ENCODE data around the gene TTI1. TPM values are rescaled to one million over a fixed set of nuclear protein-coding genes. Genes with fewer than 3 reads are reported as not detected.
"Not testable (repeated sequence)": the region's sequence is repeated elsewhere in the genome, so short reads cannot be mapped to it uniquely, and the experiment has no call there.

TTI1 gene
- total RNA-seq, 2 donors from 2014 or later = 10.4 to 12.7 TPM

- intact Hi-C loops (cut with DNase I) = no loop called here
- no peak for DNase-seq (ENCODE audit: low spot score)
Observed at GRCh38 chr20:38023181-38024001, 9.9 kb downstream of the TTI1 start.

DNA sequence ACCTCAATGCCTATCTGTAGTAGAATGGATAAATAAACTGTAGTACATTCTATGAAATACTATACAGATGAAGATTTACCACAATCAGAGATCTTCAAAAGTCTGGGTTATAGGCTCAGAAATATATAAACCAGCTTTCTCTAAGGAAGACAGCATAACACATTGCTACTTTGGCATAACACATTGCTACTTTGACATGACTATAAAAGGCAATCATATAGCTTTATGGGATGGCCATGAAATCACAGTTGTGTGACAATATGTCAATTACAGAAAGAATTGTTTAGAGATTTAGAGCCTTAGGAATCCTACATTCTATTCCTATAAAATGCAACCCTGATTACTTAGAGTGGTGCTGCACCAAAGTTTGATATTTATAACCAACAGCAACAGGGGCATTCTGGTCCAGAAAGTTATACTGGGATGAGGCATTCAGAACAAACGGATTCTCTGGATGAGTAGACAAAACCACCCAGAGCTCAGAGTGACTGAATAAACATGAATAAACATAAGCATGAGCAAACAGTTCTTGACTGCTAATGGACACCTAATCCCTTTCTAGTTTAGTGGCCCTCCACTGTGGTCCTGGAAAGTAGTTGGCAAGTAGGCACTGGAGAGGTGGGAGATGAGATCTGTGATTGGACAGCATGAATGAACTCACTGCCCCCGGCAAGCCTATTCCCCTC lies 12.0 kb downstream of the TTI1 start:
- intact Hi-C loops (cut with DNase I) = no loop called here

DNA sequence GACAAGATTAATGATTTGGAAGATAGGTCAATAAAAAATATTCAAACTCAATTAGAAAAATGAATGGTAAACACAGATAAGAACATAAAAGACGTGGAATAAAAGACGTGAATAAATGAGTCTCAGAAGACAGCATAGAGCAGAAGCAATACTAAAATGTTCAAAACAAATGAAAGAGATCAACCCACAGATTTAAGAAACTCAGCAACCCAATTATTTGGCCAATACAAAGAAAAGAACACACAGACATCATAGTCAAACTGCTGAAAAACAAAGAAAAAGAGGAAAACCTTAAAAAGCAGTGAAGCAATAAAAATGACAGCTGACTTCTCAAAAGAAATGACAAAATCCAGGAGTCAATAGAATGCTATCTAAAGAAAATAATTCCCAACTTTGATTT lies 14.9 kb downstream of the TTI1 start:
- no peak for DNase-seq (ENCODE audit: low spot score)
- intact Hi-C loops (cut with DNase I) = no loop called here

More for the DNA sequence above, 12.0 kb downstream of the TTI1 start:
- no peak for DNase-seq (ENCODE audit: low spot score)

GRCh38 chr20:38017959-38018358 lies 15.3 kb downstream of the TTI1 start:
- intact Hi-C loops (cut with DNase I) = no loop called here
- DNase-seq (ENCODE audit: low spot score) = no peak

- DNase-seq (ENCODE audit: low spot score) = no peak
- intact Hi-C loops (cut with DNase I) = no loop called here
Observed at GRCh38 chr20:38013887-38014286, 19.4 kb downstream of the TTI1 start.

DNA sequence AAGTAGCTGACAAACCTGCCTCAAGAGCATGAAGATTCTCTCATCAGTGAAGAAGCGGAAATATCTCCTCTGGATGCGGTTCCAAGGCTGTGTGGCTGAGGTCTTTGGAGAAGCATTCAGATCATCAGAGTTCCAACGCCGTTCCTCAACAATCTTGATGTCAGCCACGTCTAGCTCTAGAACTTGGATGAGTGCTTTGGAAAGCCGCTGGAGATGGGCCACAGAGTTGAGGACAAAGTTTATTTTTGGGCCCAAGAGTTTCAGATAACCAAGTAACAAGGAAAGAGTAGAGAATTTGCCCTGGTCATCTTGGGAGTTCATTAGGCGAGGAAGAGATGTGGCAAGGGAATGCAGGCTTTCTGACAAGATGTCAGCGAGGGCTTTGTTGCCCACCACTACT lies 20.9 kb downstream of the TTI1 start:
- no peak for DNase-seq (ENCODE audit: low spot score)
- intact Hi-C loops (cut with DNase I) = no loop called here

DNA sequence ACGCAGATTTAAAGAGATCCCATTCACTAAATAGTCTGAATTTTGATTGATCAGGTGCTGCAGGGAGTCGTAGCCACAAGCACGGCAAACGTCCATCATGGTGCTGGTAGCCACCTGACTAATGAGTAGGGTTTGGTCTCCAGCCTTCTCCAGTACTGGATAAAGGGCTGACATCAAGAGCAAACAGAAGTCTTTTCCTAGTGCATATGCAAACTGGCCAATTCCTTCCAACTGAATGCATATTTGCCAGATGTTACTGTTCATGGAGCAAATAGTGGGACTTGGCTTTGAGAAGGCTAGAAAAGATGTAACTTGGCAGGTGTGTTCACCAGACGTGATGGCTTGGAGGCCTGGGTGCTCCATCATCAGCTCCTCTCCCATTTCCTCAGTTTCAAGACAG lies 21.6 kb downstream of the TTI1 start:
- intact Hi-C loops (cut with DNase I) = no loop called here
- DNase-seq (ENCODE audit: low spot score) = no peak

GRCh38 chr20:38009416-38009815 lies 23.8 kb downstream of the TTI1 start:
- DNase-seq (ENCODE audit: low spot score); intact Hi-C loops (cut with DNase I): not testable (repeated sequence)

- DNase-seq (ENCODE audit: low spot score) = no peak
- intact Hi-C loops (cut with DNase I) = no loop called here
Observed at GRCh38 chr20:38008233-38008944, 24.9 kb downstream of the TTI1 start.

GRCh38 chr20:38007526-38007925 lies 25.7 kb downstream of the TTI1 start:
- intact Hi-C loops (cut with DNase I) = no loop called here
- no peak for DNase-seq (ENCODE audit: low spot score)

DNA sequence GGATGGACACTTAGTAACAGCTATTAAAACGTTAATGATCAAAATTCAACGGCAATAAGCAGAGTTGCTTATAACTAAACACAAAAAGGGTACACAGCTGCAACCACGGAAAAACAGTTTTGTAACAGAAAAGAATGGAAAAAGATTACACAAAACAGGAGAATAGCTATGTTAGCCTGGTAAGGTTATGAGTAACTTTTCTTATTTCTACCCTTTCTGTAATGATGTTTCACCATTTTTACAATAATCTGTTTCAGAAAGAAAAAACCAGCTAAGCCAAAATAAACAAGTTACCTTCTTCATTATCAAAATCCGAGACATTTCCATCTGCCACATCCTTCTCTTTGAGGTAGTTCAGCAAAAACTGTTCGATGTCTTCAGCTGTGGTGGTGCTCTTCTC lies 27.4 kb downstream of the TTI1 start:
- DNase-seq (ENCODE audit: low spot score) = no peak
- intact Hi-C loops (cut with DNase I) = no loop called here

DNA sequence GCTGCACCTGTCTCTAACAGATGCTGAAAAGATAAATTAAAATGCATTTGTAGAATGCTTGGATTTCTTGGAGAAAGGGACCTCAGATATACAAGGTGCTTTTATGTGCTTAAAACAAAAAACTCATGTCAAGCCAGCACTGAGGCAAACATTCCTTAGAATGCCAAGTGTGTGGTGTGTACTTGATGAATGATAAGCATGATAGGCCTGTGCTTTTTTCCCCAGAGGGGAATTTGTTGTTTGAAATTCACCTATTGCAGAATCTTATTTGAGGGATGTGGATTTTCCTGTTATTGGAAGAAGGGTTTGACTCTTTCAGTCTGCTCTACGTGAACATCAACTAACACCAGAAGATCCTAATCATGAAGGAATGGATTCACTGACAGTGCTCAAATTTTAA lies 28.8 kb downstream of the TTI1 start:
- DNase-seq (ENCODE audit: low spot score) = no peak
- intact Hi-C loops (cut with DNase I) = no loop called here

DNA sequence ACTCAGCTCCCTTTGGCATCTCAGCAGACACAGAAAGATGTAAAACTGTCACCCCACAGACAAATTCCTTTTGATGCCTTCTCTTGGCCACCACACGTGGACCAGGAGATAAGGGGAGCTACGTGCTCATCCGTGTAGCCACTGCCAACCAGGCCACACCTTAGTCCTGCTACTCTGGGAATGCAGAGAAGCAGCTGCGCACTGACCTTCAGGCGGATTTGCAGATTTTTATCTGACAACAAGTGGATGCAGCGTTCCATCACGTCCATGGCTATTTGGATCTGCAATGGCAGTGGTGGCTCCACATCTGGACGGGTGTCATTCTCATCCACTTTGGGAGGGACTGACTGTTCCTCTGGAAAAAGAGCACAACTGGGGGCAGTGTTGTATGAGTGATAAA lies 30.8 kb downstream of the TTI1 start:
- intact Hi-C loops (cut with DNase I) = no loop called here
- DNase-seq (ENCODE audit: low spot score) = no peak

GRCh38 chr20:38001981-38002380 lies 31.3 kb downstream of the TTI1 start:
- intact Hi-C loops (cut with DNase I) = no loop called here
- no peak for DNase-seq (ENCODE audit: low spot score)

GRCh38 chr20:38001173-38001875 lies 31.9 kb downstream of the TTI1 start:
- DNase-seq (ENCODE audit: low spot score) = no peak
- intact Hi-C loops (cut with DNase I) = no loop called here

DNA sequence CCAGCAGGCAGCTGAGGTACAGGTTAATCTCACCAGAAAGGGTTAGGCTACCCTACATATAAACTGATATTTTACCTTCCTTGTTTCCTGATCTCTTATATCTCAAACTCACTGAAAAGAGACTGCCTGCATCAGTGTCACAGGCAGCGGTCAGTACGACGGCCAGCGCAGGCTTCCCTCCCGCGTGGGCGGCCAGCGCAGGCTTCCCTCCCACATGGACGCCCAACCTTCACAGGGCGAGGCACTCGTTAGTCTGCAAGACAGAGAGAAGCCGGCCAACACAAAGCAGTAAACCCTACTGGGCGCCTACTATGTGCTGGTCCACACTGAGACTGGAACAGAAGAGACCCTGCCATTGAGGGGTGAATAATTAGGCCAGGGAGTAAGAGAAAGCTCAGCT lies 33.0 kb downstream of the TTI1 start:
- DNase-seq (ENCODE audit: low spot score) = no peak
- intact Hi-C loops (cut with DNase I) = no loop called here

DNA sequence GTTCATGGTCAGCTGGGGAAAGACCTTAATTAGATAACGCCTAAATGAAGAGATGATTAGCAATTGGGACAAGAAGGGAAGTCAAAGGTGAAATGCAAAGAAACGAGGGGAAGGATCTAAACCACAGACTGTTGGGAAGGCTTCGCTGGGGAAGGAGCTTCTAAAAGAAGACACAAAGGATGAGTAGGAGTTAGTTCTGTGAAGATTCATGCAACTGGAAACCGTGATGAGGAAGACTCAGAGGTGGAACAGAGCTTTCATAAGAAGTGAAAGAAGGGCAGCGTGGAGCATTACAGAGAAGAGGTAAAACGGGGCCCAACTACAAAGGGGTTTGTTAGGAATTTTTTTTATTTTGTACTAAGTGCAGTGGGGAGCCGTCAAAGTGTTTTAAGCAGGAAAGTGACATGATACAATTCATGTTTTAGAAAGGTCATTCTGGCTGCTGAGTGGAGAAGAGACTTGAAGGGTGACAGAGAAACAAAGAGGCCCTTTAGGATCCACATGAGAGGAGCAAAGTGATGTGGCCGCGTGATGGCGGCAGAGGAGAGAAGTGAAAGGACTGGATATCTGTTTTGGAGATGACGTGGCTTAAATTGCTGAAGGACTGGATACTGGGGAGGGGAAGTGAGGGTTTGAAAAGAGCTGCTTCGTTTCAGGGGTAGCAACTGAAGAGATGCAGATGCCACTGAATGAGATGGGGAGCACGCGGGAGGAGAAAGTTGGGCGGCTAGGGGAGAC lies 33.6 kb downstream of the TTI1 start:
- intact Hi-C loops (cut with DNase I) = no loop called here
- DNase-seq (ENCODE audit: low spot score) = no peak

- DNase-seq (ENCODE audit: low spot score) = no peak
- intact Hi-C loops (cut with DNase I) = no loop called here
Observed at GRCh38 chr20:37997516-37997915, 35.7 kb downstream of the TTI1 start.

Data from posterior vena cava (tissue), 2 donors.